Measurements from ENCODE around the gene HNF1B. TPM values are rescaled to one million over a fixed set of nuclear protein-coding genes. Genes with fewer than 3 reads are reported as not detected.

Gene HNF1B
- total RNA-seq, 1 experiment from 2014 or later = not detected

DNA sequence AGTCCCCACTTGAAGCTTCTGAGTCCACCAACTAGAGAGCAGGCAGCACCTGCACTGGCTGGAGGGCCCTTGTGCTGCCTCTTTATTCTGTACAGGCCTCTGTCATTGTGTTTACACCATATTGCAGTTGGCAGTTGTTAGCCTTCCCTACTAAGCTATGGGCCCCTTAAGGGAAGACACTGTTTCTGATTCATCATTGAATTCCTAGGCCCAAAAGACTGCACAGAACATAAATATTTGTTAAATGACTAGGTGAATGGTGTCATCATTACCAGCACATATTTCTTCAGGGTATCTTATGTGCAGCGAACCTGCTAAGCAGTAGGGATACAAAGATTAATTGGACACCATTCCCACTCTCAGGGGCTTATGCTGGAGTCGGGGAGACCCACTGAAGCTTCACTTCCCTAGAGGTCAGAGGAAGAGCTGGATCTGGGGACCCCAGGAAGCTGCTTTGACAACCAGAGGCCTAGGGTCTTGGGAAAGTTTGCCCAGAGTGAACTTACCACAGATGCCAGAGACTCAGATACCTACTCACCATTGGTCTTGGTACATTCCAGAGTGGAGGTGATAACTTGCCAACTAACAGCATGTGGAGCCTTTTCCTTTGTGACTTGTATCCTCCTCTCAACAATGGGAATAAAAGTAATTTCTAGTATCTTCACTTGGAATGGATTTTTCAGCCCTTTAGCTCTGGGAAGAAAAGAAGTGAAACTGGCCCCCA, 72.9 kb downstream of the HNF1B start:
- H3F3A ChIP-seq (ENCODE audit: insufficient read depth, low read depth) = peaks cover 14% of the 10 kb centered on the region; the same call in 1 of the 2 replicates
- no TSS peak for BruUV-seq (replicated peaks)
- H2AFZ ChIP-seq = no peak overlapping the region

GRCh38 chr17:37671028-37671823, 73.6 kb downstream of the HNF1B start:
- Histone ChIP-seq H3K4me1 (replicated peaks; ENCODE audit: insufficient read depth) (peaks cover 16% of the 10 kb centered on the region), H3K79me2 (ENCODE audit: low read depth) (no peaks in the 10 kb centered on the region), H3K4me3 (no peak overlapping the region), H3K9me3 (ENCODE audit: insufficient read depth, low read depth) (no peaks in the 10 kb centered on the region), H3F3A (ENCODE audit: insufficient read depth, low read depth) (peaks cover 14% of the 10 kb centered on the region; the same call in 1 of the 2 replicates), H3K27ac (peak overlapping the region; percentile 53), H2AFZ (no peak overlapping the region), H3K9me2 (ENCODE audit: insufficient read depth) (no peaks in the 10 kb centered on the region), H3K4me2 (peak overlapping the region; percentile 38; the same call in 1 of the 2 replicates), H4K20me1 (ENCODE audit: insufficient read depth) (no peaks in the 10 kb centered on the region), H3K36me3 (ENCODE audit: low read depth) (no peaks in the 10 kb centered on the region), H3K27me3 (ENCODE audit: insufficient read depth, low read depth) (no peaks in the 10 kb centered on the region)
- TF ChIP-seq CTCF (conservative IDR thresholded peaks at IDR 0.05) (no peak), EZH2 (IDR thresholded peaks at IDR 0.05; ENCODE audit: low read depth) (no peak)
- CTCF ChIA-PET = interaction anchor here (0.6 kb wide), 1 partner anchor 883 kb away, joined by 3 read pairs; no protein-coding TSS in a partner anchor
- POLR2A ChIA-PET (ENCODE audit: unreplicated experiment) = interaction anchor here (0.6 kb wide), 1 partner anchor 758 kb away, joined by 4 read pairs; no protein-coding TSS in a partner anchor
- DNase-seq = no peak
- no TSS peak for BruUV-seq (replicated peaks)
- intact Hi-C loops (cut with micrococcal nuclease; ENCODE audit: unreplicated experiment) = no loop called here

More for the DNA sequence above, 72.9 kb downstream of the HNF1B start:
- peak overlapping the region; percentile 38 for H3K4me2 ChIP-seq
- H3K27ac ChIP-seq = peak overlapping the region; percentile 53
- H3K4me3 ChIP-seq = no peak overlapping the region
- H3K9me3 ChIP-seq (ENCODE audit: insufficient read depth, low read depth) = no peaks in the 10 kb centered on the region
- ChIA-PET POLR2A (ENCODE audit: unreplicated experiment) (interaction anchor here (0.6 kb wide), 1 partner anchor 757 kb away, joined by 4 read pairs; no protein-coding TSS in a partner anchor), CTCF (interaction anchor here (0.6 kb wide), 2 partner anchors 95 to 882 kb away, joined by 3 read pairs; no protein-coding TSS in a partner anchor)
- H3K79me2 ChIP-seq (ENCODE audit: low read depth) = no peaks in the 10 kb centered on the region
- intact Hi-C loops (cut with micrococcal nuclease; ENCODE audit: unreplicated experiment) = no loop called here
- H3K4me1 ChIP-seq (replicated peaks; ENCODE audit: insufficient read depth) = peaks cover 16% of the 10 kb centered on the region
- H3K27me3 ChIP-seq (ENCODE audit: insufficient read depth, low read depth) = no peaks in the 10 kb centered on the region
- peak; percentile 11 to 80 for DNase-seq
- no peaks in the 10 kb centered on the region for H3K36me3 ChIP-seq (ENCODE audit: low read depth)
- TF ChIP-seq EZH2 (IDR thresholded peaks at IDR 0.05; ENCODE audit: low read depth) (no peak), CTCF (conservative IDR thresholded peaks at IDR 0.05) (no peak)
- no peaks in the 10 kb centered on the region for H4K20me1 ChIP-seq (ENCODE audit: insufficient read depth)
- H3K9me2 ChIP-seq (ENCODE audit: insufficient read depth) = no peaks in the 10 kb centered on the region

- CTCF ChIA-PET = no interaction called here
- POLR2A ChIA-PET (ENCODE audit: unreplicated experiment) = no interaction called here
- no peaks in the 10 kb centered on the region for H3K36me3 ChIP-seq (ENCODE audit: low read depth)
These were observed 77.8 kb downstream of the HNF1B start for GRCh38 chr17:37667039-37667438.

More at GRCh38 chr17:37667039-37667438, 77.8 kb downstream of the HNF1B start:
- Histone ChIP-seq H3K4me1 (replicated peaks; ENCODE audit: insufficient read depth) (peaks cover 10% of the 10 kb centered on the region), H3K27ac (no peak overlapping the region), H3K9me2 (ENCODE audit: insufficient read depth) (no peaks in the 10 kb centered on the region), H2AFZ (no peak overlapping the region), H3K9me3 (ENCODE audit: insufficient read depth, low read depth) (no peaks in the 10 kb centered on the region), H3K4me3 (no peak overlapping the region), H4K20me1 (ENCODE audit: insufficient read depth) (no peaks in the 10 kb centered on the region), H3K79me2 (ENCODE audit: low read depth) (no peaks in the 10 kb centered on the region), H3F3A (ENCODE audit: insufficient read depth, low read depth) (peaks cover 7% of the 10 kb centered on the region; the same call in 1 of the 2 replicates), H3K4me2 (no peak overlapping the region), H3K27me3 (ENCODE audit: insufficient read depth, low read depth) (no peaks in the 10 kb centered on the region)
- BruUV-seq (replicated peaks) = no TSS peak
- DNase-seq = no peak
- intact Hi-C loops (cut with micrococcal nuclease; ENCODE audit: unreplicated experiment) = no loop called here
- TF ChIP-seq CTCF (conservative IDR thresholded peaks at IDR 0.05) (no peak), EZH2 (IDR thresholded peaks at IDR 0.05; ENCODE audit: low read depth) (no peak)
